Hepatocyte (in vitro differentiated cells): ENCODE data around the gene C10orf95.

Experiments used
- CTCF ChIP-seq: fragments of 200-600 bp; sonication (generic); IDR thresholded peaks from 2 replicates; pipeline ENCODE4 v1.5.1; 2016; ENCODE audit warnings: antibody characterized with exemption, mild to moderate bottlenecking; ENCODE audit not compliant: poor library complexity
- EZH2 ChIP-seq: fragments of 200-600 bp; sonication (generic); IDR thresholded peaks from 2 replicates; pipeline ENCODE4 v1.6.1; 2016; ENCODE audit warnings: antibody characterized with exemption, mild to moderate bottlenecking, borderline replicate concordance

GRCh38 chr10:102432162-102432950 lies 19.0 kb downstream of the C10orf95 start, which contains the start of gene CUEDC2:
- no peak for TF ChIP-seq CTCF
- no peak for TF ChIP-seq EZH2
